Osteoblast (primary cell): Measurements from ENCODE around the gene C4B. TPM values are rescaled to one million over a fixed set of nuclear protein-coding genes. Genes with fewer than 3 reads are reported as not detected.

Experiments
- DNase-seq: peaks from one replicate; pipeline ENCODE4 v3.0.0; 2011; ENCODE audit warnings: low spot score, mixed read lengths; ENCODE audit not compliant: insufficient read length; ENCODE audit errors: missing footprints
- H2AFZ ChIP-seq: 2 replicates; pipeline ENCODE4 v1.6.0; 2011; ENCODE audit warnings: mild to moderate bottlenecking, low read length
- H3K27ac ChIP-seq: 2 replicates; pipeline ENCODE4 v1.5.1; 2011; ENCODE audit warnings: mild to moderate bottlenecking, low read depth, low read length, moderate library complexity
- H3K27me3 ChIP-seq: 2 replicates; pipeline ENCODE4 v1.6.0; 2012; ENCODE audit warnings: mild to moderate bottlenecking, control low read depth, inconsistent platforms, low read length, moderate library complexity; ENCODE audit not compliant: insufficient read depth
- H3K36me3 ChIP-seq: 2 replicates; pipeline ENCODE4 v1.5.1; 2011; ENCODE audit warnings: mild to moderate bottlenecking, low read length, control low read depth, moderate library complexity; ENCODE audit not compliant: insufficient read depth
- H3K4me1 ChIP-seq: 2 replicates; pipeline ENCODE4 v1.5.1; 2011; ENCODE audit warnings: mild to moderate bottlenecking, low read length, control low read depth, moderate library complexity; ENCODE audit not compliant: insufficient read depth
- H3K4me2 ChIP-seq: 2 replicates; pipeline ENCODE4 v1.6.0; 2011; ENCODE audit warnings: mild to moderate bottlenecking, low read length; ENCODE audit not compliant: insufficient read depth
- H3K4me3 ChIP-seq: fragments of 200-600 bp; sonication (generic); 3 replicates; pipeline ENCODE4 v1.5.1; 2012; ENCODE audit warnings: mild to moderate bottlenecking, low read length, inconsistent platforms; ENCODE audit not compliant: insufficient read depth
- H3K79me2 ChIP-seq: 2 replicates; pipeline ENCODE4 v1.6.0; 2012; ENCODE audit warnings: mild to moderate bottlenecking, low read length, control low read depth, inconsistent platforms; ENCODE audit not compliant: insufficient read depth
- H3K9me3 ChIP-seq: 2 replicates; pipeline ENCODE4 v1.5.1; 2011; ENCODE audit warnings: low read depth, low read length, control low read depth
- H4K20me1 ChIP-seq: 2 replicates; pipeline ENCODE4 v1.6.0; 2012; ENCODE audit warnings: mild to moderate bottlenecking, low read length, control low read depth; ENCODE audit not compliant: insufficient read depth
- total RNA-seq: library from RNA; depleted of rRNA; stranded (reverse); fragments of >200 nt; gene quantifications from 2 replicates; pipeline ENCODE4 v1.2.3, GENCODE V29; 2012
- TF ChIP-seq, protein P1 (sequence below): IDR thresholded peaks from 2 replicates; pipeline ENCODE4 v1.5.1; 2011; ENCODE audit warnings: mild to moderate bottlenecking, low read depth, low read length, moderate library complexity; ENCODE audit errors: extremely low read depth

The C4B gene
- total RNA-seq, 1 donor, result 6.5 TPM

DNA sequence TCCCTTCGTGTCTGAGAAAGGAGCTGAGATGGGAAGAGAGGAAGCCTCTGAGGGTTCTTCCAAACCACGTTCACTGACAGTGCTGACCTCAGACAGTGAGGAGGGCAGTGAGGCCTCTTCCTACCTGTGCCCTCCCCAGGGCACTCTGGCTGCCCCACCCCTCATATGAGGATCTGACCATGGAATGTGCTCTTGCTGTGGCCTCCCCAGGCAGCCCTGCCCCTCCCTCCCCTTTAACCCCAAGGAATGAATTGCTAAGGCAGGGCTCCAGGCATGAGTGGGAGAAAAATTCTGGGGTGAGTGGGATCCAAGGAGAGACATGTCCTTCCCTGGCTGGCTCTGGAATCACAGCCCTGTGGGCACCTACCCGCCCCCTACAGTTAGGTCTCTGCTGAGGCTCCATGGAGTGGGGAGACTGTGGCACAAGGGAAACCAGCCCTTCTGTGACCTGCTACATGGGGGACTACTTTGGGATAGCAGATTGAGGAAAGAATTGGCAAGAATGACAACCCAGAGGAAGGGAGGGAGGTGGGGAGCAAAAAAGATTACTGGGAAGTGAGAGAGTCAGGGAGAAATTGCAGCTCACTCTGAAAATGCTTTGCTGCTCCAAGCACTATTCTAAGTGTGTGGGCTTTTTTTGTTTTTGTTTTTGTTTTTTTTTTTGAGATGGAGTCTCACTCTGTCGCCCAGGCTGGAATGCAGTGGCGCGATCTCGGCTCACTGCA, 65.1 kb downstream of the C4B start:
- Histone ChIP-seq H3K36me3 (no peaks in the 10 kb centered on the region), H3K4me1 (peaks cover 50% of the 10 kb centered on the region), H2AFZ (no peak overlapping the region), H3K79me2 (no peaks in the 10 kb centered on the region), H3K27ac (no peak overlapping the region), H3K4me3 (no peak overlapping the region), H3K27me3 (peaks cover 9% of the 10 kb centered on the region), H4K20me1 (peaks cover 6% of the 10 kb centered on the region), H3K4me2 (no peak overlapping the region), H3K9me3 (no peaks in the 10 kb centered on the region)
- TF ChIP-seq, protein P1, sequence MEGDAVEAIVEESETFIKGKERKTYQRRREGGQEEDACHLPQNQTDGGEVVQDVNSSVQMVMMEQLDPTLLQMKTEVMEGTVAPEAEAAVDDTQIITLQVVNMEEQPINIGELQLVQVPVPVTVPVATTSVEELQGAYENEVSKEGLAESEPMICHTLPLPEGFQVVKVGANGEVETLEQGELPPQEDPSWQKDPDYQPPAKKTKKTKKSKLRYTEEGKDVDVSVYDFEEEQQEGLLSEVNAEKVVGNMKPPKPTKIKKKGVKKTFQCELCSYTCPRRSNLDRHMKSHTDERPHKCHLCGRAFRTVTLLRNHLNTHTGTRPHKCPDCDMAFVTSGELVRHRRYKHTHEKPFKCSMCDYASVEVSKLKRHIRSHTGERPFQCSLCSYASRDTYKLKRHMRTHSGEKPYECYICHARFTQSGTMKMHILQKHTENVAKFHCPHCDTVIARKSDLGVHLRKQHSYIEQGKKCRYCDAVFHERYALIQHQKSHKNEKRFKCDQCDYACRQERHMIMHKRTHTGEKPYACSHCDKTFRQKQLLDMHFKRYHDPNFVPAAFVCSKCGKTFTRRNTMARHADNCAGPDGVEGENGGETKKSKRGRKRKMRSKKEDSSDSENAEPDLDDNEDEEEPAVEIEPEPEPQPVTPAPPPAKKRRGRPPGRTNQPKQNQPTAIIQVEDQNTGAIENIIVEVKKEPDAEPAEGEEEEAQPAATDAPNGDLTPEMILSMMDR, result no peak
- DNase-seq, result peak; percentile 67

DNA sequence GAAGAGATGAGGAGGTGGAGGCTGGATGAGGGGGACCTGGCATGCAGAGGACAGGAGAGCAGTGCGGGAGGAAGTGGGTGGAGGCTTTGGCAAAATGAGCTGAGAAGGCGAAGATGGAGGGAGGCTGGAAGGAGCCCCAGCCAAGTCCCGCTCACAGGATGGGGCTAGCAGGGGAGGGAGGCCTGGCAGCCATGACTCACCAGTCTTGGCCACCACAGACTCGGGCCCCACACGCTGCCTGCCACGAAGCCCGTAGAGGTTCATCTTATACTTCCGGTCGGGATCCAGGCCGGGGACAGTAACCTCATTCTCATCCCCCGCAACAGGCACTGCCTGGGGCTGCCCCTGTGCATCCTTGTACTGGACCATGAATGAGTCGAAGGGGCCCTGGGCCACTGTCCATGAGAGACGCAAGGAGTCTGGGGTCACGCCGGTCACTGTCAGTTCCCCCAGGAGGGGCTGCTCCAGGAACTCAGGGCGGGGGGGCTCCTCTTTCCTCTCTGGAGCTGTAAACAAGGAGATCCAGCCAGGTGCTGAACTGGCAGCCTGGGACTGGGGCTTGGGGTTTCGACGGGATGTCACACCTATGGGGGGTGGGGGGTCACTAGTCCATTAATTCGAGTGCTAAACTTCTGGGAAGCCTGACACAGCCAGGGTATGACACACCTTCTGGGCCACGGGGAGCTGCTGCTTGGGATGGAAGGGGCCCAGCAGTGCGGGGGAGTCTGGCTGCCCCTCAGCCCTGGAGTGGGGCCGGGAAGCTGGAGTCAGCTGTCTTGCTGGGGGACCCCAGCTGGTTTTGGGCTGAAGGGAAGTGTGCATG, 66.8 kb downstream of the C4B start:
- H3K79me2 ChIP-seq, result no peaks in the 10 kb centered on the region
- H3K9me3 ChIP-seq, result no peaks in the 10 kb centered on the region
- TF ChIP-seq, protein P1, result no peak
- peaks cover 23% of the 10 kb centered on the region for H3K27me3 ChIP-seq
- H3K4me2 ChIP-seq, result peak overlapping the region; percentile 51
- peak overlapping the region; percentile 36 for H3K27ac ChIP-seq
- no peaks in the 10 kb centered on the region for H3K36me3 ChIP-seq
- peak; percentile 99 for DNase-seq
- peaks cover 44% of the 10 kb centered on the region for H3K4me1 ChIP-seq
- H4K20me1 ChIP-seq, result peaks cover 10% of the 10 kb centered on the region
- H2AFZ ChIP-seq, result no peak overlapping the region
- no peak overlapping the region for H3K4me3 ChIP-seq

DNA sequence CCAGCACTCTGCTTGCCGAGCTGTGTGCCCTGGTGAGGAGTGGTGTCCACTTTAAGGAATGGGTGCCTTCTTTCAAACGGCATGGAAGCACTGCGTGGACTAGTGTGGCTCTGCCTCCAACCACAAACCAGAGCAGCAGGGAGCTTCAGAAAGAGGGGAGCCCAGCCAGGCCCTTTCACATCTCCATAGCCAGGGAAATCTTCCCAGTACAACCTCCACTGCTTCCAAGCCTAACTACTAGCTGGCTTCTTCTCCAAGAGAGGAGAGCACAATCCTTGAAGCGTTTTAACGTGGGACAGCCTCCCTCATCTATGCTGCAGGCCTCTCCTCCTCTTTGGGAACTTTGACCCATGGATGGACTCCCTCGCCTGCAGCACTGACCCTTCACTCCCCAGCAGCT, 67.9 kb downstream of the C4B start:
- Histone ChIP-seq H4K20me1 (peaks cover 16% of the 10 kb centered on the region), H3K4me2 (peak overlapping the region; percentile 33), H3K27ac (no peak overlapping the region), H3K79me2 (no peaks in the 10 kb centered on the region), H3K36me3 (no peaks in the 10 kb centered on the region), H3K27me3 (peaks cover 23% of the 10 kb centered on the region), H2AFZ (no peak overlapping the region), H3K4me3 (no peak overlapping the region), H3K9me3 (no peaks in the 10 kb centered on the region), H3K4me1 (peaks cover 46% of the 10 kb centered on the region)
- TF ChIP-seq, protein P1, result no peak
- DNase-seq, result no peak

DNA sequence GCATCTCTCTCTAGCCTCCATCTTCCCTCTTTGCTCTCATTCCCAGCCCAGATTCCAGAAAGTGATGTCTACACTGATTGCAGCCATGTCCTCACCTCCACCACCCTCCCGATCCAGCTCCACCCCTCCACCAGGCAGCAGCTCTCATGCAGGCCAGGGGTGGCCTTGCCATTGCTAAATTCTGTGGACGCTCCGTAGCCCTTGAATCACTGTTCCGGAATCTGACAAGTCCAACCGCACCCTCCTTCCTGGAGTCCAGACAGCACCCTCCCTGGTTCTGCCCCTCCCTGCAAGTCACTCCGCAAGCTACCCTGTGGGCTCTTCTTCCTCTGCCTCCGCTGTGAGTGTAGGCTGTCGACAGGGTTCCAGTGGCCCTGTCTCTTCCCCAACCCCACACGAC, 68.3 kb downstream of the C4B start:
- H3K27ac ChIP-seq, result no peak overlapping the region
- peaks cover 24% of the 10 kb centered on the region for H3K27me3 ChIP-seq
- no peak overlapping the region for H2AFZ ChIP-seq
- H3K4me2 ChIP-seq, result peak overlapping the region; percentile 33
- TF ChIP-seq, protein P1, result no peak
- H3K4me1 ChIP-seq, result peaks cover 46% of the 10 kb centered on the region
- H3K9me3 ChIP-seq, result no peaks in the 10 kb centered on the region
- no peaks in the 10 kb centered on the region for H3K79me2 ChIP-seq
- no peak overlapping the region for H3K4me3 ChIP-seq
- peak; percentile 98 for DNase-seq
- no peaks in the 10 kb centered on the region for H3K36me3 ChIP-seq
- peaks cover 16% of the 10 kb centered on the region for H4K20me1 ChIP-seq
